Parathyroid adenoma (tissue), 2 donors: Measurements from ENCODE around the gene HARS2.

ENCODE experiments used
- H2AFZ ChIP-seq: fragments of 300-600 bp; sonication (generic); one replicate; pipeline ENCODE4 v1.7.0; 2017; ENCODE audit warnings: antibody characterized with exemption, mild to moderate bottlenecking
- H3K27ac ChIP-seq: fragments of 300-600 bp; sonication (generic); one replicate; pipeline ENCODE4 v1.7.0; 2017
- H3K27me3 ChIP-seq: fragments of 300-600 bp; sonication (generic); one replicate; pipeline ENCODE4 v1.7.0; 2017; ENCODE audit warnings: low read length; ENCODE audit not compliant: control insufficient read depth, insufficient read depth
- H3K36me3 ChIP-seq: fragments of 300-600 bp; sonication (generic); one replicate; pipeline ENCODE4 v1.7.0; 2017; ENCODE audit warnings: low read length; ENCODE audit not compliant: control insufficient read depth, insufficient read depth
- H3K4me1 ChIP-seq: fragments of 300-600 bp; sonication (generic); one replicate; pipeline ENCODE4 v1.7.0; 2017; ENCODE audit warnings: control low read depth
- H3K4me2 ChIP-seq: fragments of 300-600 bp; sonication (generic); one replicate; pipeline ENCODE4 v1.7.0; 2017; ENCODE audit warnings: low read length
- H3K4me3 ChIP-seq: fragments of 300-600 bp; sonication (generic); one replicate; pipeline ENCODE4 v1.7.0; 2017; ENCODE audit warnings: low read depth, low read length
- H3K79me2 ChIP-seq: fragments of 300-600 bp; sonication (generic); one replicate; pipeline ENCODE4 v1.7.0; 2017; ENCODE audit warnings: control low read depth
- H3K9ac ChIP-seq: fragments of 300-600 bp; sonication (generic); one replicate; pipeline ENCODE4 v1.7.0; 2017; ENCODE audit warnings: mild to moderate bottlenecking
- H3K9me3 ChIP-seq: fragments of 300-600 bp; sonication (generic); one replicate; pipeline ENCODE4 v1.7.0; 2017; ENCODE audit warnings: low read length; ENCODE audit not compliant: control insufficient read depth
- CTCF ChIP-seq: fragments of 300-600 bp; sonication (generic); IDR thresholded peaks from one replicate; pipeline ENCODE4 v1.7.0; 2017; ENCODE audit warnings: antibody characterized with exemption, mild to moderate bottlenecking
- donor health status: primary hyperparathyroidism.

Gene HARS2

DNA sequence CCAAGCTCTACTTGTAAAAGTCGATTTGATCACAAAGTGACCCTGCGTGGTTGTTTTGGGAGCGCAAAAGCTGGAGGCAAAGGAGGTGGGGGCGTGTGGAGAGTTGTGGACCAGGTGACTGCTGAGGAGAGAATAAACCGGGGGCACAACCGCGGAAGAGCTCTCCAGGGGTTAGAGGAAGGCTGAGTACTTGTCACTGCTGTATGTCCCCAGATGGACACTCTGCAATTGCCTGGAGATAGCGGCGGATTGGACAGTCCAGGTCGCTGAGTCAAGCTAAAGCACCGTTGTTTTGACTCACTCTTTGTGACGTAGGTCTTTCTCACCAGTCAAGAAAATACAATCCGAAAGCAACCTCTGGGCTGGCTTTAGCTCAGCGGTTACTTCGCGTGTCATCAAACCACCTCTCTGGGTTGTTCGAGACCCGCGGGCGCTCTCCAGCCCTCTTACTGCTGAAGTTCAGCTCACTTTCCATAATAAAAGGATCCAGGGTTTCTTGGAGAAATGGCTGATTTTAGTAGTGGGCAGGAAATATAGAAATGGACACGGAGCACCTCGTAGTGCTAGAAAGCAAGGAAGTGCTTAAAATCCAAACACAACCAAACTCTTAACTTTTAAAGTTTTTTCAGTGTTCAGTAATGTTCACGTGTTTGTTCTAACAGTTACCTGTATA, 34.7 kb downstream of the HARS2 start:
- Histone ChIP-seq H3K4me2 (peak overlapping the region; percentile 37), H3K36me3 (no peaks in the 10 kb centered on the region), H3K79me2 (no peaks in the 10 kb centered on the region), H3K27me3 (no peaks in the 10 kb centered on the region), H2AFZ (peak overlapping the region; percentile 86), H3K4me3 (no peak overlapping the region), H3K4me1 (no peaks in the 10 kb centered on the region), H3K27ac (peak overlapping the region; percentile 42), H3K9ac (no peak overlapping the region), H3K9me3 (no peaks in the 10 kb centered on the region)
- no peak for TF ChIP-seq CTCF

- H3K4me2 ChIP-seq: no peak overlapping the region
- no peaks in the 10 kb centered on the region for H3K79me2 ChIP-seq
- no peak for TF ChIP-seq CTCF
- H3K27ac ChIP-seq: no peak overlapping the region
- no peak overlapping the region for H2AFZ ChIP-seq
- H3K4me1 ChIP-seq: no peaks in the 10 kb centered on the region
- no peak overlapping the region for H3K4me3 ChIP-seq
- H3K36me3 ChIP-seq: no peaks in the 10 kb centered on the region
- H3K9me3 ChIP-seq: no peaks in the 10 kb centered on the region
- no peaks in the 10 kb centered on the region for H3K27me3 ChIP-seq
- no peak overlapping the region for H3K9ac ChIP-seq
Observed at GRCh38 chr5:140733098-140733497, 41.8 kb downstream of the HARS2 start.

DNA sequence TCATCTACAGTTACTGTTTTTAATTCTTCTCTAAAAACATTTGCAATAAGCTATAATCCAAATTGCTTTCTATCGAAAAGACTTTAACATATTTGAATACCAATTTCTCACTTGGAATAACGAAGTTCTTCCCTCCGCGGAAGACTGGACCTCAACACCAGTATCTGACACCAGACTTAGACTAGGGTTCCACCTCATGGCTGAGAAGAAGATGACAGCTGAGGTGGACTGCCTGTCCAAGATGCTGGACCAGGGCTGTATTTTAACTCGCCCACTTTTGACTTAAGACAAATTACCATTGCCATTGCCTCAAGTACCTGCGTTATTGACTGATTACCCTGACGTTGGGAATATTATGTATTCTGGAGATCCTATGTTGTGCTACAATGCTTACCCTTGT, 43.1 kb downstream of the HARS2 start:
- Histone ChIP-seq H3K36me3 (no peaks in the 10 kb centered on the region), H3K27me3 (no peaks in the 10 kb centered on the region), H3K4me3 (no peak overlapping the region), H3K9ac (no peak overlapping the region), H3K4me2 (no peak overlapping the region), H3K4me1 (no peaks in the 10 kb centered on the region), H3K27ac (no peak overlapping the region), H3K79me2 (no peaks in the 10 kb centered on the region), H2AFZ (no peak overlapping the region), H3K9me3 (no peaks in the 10 kb centered on the region)
- TF ChIP-seq CTCF: peak; percentile 44

DNA sequence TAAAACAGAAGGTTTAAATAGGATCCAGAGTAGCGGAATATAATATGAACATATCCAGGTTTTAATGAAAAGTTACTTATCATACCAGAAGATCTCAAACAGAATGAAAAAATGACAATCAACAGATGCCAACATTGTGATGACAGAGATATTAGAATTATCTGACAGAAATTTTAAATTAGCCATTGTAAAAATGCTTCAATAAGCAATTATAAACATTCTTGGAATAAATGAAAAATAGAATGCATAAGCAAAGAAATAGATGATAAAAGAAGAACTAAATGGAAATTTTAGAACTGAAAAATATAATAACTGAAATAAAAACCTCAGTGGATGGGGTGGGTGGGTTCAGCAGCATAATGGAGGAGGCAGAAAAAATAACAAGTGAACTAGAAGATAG, 46.2 kb downstream of the HARS2 start:
- H3K9me3 ChIP-seq: no peaks in the 10 kb centered on the region
- no peak overlapping the region for H2AFZ ChIP-seq
- no peak for TF ChIP-seq CTCF
- H3K27me3 ChIP-seq: no peaks in the 10 kb centered on the region
- H3K36me3 ChIP-seq: no peaks in the 10 kb centered on the region
- no peak overlapping the region for H3K9ac ChIP-seq
- H3K79me2 ChIP-seq: no peaks in the 10 kb centered on the region
- no peak overlapping the region for H3K27ac ChIP-seq
- H3K4me1 ChIP-seq: no peaks in the 10 kb centered on the region
- no peak overlapping the region for H3K4me2 ChIP-seq
- H3K4me3 ChIP-seq: no peak overlapping the region

DNA sequence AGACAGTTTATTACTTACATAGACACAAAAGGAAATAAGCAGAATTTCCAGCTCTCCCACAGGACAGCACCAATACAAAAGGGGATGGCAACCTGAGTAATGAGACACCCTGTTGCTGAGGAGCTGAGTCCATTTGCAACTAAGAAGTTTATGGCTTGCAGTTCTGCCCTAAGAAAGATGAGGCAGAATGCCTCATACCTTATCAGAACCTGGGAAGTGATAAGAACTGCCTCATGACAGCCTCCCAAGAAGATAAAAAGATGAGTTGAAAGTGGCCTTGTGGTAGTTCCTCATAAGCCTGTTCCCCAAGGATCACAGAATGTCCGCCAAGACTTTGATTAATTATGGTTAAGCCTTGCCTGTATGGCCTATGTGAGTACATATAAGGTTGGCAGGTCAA, 50.7 kb downstream of the HARS2 start:
- Histone ChIP-seq H3K36me3 (no peaks in the 10 kb centered on the region), H3K9me3 (no peaks in the 10 kb centered on the region), H2AFZ (no peak overlapping the region), H3K27me3 (no peaks in the 10 kb centered on the region), H3K9ac (no peak overlapping the region), H3K79me2 (no peaks in the 10 kb centered on the region), H3K4me2 (no peak overlapping the region), H3K4me1 (no peaks in the 10 kb centered on the region), H3K4me3 (no peak overlapping the region), H3K27ac (no peak overlapping the region)
- no peak for TF ChIP-seq CTCF
